ENCODE measurements around the gene LLCFC1.

LLCFC1 gene

DNA sequence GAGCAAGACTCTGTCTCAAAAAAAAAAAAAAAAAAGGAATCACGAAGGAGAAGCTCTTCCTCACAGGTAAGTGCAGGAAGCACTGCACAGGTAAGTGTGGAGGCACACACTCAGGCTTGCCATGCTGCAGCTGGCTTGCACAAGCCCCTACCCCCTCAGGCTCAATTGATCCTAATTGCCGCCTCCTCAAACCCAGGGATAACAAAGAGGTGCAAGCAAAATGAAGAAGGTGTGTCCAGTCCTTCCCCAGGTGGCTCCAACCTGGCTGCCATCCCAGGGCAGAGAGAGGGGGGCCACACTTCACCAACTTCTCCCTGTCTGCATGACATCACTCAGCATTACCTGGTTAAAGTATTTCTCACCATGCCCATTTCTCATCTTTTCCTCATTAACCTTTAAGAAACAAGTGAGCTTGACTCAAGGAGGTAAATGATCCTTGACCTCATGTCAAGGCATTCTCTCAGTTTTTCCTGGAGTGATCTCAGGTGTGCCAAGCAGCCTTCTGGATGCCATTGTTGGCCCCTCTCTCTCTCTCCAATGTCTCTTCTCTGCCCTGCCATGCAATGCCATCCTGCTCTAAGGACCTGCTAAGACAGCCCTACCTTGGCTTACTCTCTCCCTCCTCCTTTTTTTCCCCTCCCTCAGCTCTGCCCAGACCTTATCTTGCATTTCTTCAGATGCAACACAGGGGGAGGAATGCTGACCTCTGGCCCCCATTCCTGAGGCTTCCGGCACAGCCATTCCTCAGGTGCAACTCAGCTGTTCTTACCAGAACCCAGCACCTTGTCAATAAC, 40.7 kb upstream of the LLCFC1 start:
- ChIA-PET POLR2A (no interaction called here), CTCF (interaction anchor here (1.0 kb wide), 2 partner anchors 104 to 105 kb away, joined by 3 read pairs; no protein-coding TSS in a partner anchor)
- H3K4me3 ChIP-seq (ENCODE audit: low read depth, low read length) = no peak overlapping the region
- TF ChIP-seq, protein P1, sequence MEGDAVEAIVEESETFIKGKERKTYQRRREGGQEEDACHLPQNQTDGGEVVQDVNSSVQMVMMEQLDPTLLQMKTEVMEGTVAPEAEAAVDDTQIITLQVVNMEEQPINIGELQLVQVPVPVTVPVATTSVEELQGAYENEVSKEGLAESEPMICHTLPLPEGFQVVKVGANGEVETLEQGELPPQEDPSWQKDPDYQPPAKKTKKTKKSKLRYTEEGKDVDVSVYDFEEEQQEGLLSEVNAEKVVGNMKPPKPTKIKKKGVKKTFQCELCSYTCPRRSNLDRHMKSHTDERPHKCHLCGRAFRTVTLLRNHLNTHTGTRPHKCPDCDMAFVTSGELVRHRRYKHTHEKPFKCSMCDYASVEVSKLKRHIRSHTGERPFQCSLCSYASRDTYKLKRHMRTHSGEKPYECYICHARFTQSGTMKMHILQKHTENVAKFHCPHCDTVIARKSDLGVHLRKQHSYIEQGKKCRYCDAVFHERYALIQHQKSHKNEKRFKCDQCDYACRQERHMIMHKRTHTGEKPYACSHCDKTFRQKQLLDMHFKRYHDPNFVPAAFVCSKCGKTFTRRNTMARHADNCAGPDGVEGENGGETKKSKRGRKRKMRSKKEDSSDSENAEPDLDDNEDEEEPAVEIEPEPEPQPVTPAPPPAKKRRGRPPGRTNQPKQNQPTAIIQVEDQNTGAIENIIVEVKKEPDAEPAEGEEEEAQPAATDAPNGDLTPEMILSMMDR (IDR thresholded peaks at IDR 0.05; ENCODE audit: insufficient read depth, low read length, missing control alignments) = no peak
- DNase-seq (ENCODE audit: low read depth, low spot score) = no peak

DNA sequence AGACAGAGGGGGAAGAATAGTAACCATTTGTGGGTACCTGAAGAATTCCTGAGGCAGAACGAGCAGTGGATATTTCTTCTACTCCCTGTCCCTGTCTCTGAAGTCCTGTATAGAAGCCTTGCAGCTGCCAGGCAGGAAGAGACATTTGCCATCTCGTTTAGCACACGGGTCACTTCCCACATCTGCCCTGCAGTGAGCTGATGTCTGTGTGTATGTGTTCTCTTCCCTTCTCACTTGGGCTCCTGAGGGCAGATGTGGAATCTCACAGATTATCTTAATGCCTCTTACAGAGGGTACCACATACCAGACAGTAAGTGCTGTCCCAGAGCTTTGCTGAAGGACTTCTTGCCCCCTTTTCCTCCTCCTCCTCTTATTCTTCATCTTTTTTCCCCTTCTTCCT, 39.6 kb upstream of the LLCFC1 start:
- POLR2A ChIA-PET = no interaction called here
- CTCF ChIA-PET = interaction anchor here (1.0 kb wide), 1 partner anchor 20 kb away, joined by 3 read pairs; no protein-coding TSS in a partner anchor
- H3K4me3 ChIP-seq (ENCODE audit: low read depth, low read length) = no peak overlapping the region
- DNase-seq (ENCODE audit: low read depth, low spot score) = no peak
- TF ChIP-seq, protein P1 (IDR thresholded peaks at IDR 0.05; ENCODE audit: insufficient read depth, low read length, missing control alignments) = no peak

DNA sequence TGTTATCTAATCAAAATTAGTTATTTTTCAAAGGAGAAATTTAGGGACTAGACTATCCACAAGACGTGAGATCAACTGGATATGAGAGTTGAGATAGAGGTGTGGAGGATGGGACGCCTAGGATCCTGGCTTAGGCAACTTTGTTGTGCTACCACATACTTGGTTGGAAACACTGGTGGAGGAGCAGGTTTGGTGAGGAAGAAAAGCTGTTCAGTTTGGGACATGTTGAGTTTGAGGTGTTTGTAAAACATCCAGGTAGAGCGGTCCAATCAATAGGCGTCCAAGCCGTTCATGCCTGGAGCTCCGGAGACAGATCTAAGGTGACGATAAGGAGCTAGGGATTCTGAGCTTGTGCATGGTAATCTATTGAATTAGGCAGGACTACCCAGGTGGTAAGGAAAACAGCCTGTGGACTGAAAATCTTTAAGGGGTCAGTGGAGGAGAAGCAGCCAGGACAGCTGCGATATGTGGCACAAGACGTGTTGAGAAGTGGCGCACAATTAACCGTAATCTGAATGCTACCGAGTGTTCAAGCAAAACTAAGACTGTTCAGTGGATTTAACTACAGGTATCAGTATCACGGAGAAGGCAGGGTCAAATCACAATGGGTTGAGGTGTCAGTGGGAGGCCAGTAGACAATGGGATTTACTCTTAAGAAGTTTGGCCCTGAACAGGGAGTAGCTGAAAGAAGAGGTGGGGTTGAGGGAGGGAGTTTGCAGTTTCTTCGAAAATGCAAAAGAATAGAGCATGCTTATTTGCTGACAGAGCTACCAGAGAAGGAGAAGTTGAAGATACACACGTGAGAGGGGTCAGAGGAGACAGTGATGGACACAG, 37.6 kb upstream of the LLCFC1 start:
- H3K4me3 ChIP-seq (ENCODE audit: low read depth, low read length) = no peak overlapping the region
- ChIA-PET POLR2A (no interaction called here), CTCF (no interaction called here)
- no peak for DNase-seq (ENCODE audit: low read depth, low spot score)
- TF ChIP-seq, protein P1 (IDR thresholded peaks at IDR 0.05; ENCODE audit: insufficient read depth, low read length, missing control alignments) = no peak

DNA sequence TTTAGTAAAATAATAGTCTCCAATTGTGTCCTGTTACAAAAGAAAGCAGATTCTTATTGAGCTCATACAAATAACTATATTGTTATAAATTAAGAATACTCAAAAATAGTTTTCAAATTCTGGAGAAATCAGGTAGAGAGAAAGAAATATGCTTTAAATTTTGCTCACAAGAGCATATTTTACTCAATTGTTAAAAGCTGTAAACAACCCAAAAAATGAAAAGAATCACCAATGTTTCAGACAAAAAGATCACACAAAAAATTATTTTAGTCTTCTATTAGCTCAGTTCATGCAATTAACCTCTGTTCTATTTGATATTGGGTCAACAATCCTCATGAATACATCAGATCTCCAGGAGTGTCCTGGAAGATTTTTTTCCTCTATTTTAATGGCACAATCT, 35.2 kb upstream of the LLCFC1 start:
- ChIA-PET CTCF (no interaction called here), POLR2A (interaction anchor here (0.7 kb wide), 1 partner anchor 14 kb away, joined by 3 read pairs; no protein-coding TSS in a partner anchor)
- no peak for DNase-seq (ENCODE audit: low read depth, low spot score)
- TF ChIP-seq, protein P1 (IDR thresholded peaks at IDR 0.05; ENCODE audit: insufficient read depth, low read length, missing control alignments) = no peak
- H3K4me3 ChIP-seq (ENCODE audit: low read depth, low read length) = no peak overlapping the region

DNA sequence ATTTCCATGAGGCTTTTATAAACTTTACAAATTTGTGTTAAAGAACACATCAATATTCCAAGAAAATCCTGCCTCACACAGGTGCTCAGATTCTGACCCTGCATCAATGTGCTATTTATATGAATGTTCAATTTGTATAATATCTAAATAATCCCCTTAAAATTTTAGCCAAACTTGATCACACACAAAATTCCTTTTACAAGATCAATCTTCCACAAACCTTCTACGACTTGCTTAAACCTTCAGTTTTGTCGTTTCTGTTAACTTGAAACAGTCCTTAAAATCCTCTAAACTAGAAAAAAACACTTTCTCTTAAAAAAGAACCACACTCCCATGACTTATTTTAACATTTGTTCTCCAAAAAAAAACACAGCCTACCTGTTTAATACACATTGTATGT, 33.5 kb upstream of the LLCFC1 start:
- CTCF ChIA-PET = no interaction called here
- POLR2A ChIA-PET = no interaction called here

More for the DNA sequence above, 33.5 kb upstream of the LLCFC1 start:
- no peak overlapping the region for H3K4me3 ChIP-seq (ENCODE audit: low read depth, low read length)
- DNase-seq (ENCODE audit: low read depth, low spot score) = no peak
- TF ChIP-seq, protein P1 (IDR thresholded peaks at IDR 0.05; ENCODE audit: insufficient read depth, low read length, missing control alignments) = no peak
